ENCODE results near the gene DOK3. TPM values are rescaled to one million over a fixed set of nuclear protein-coding genes. Genes with fewer than 3 reads are reported as not detected.

Gene DOK3
- polyA plus RNA-seq, 1 experiment = 0.50 TPM

DNA sequence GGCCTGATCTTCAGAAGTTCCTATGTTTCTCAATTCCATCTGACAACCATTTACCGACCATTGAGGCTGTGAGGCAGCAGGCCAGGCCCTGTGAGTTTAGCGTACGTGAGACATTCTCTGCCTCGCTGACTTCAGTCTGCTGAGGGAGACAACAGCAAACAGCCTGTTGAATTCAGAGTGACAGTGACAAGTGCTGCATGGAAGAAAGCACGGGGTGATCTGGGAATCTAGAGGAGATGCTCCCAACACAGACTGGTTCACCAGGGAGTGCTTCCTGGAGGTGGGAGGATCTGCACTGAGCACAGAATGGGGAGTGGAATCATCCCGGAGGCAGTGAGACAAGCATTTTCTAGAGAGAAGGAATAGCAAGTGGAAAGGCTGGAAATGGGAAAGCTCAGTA, 17.2 kb upstream of the DOK3 start:
- Histone ChIP-seq H3K9me3 (ENCODE audit: control insufficient read depth, insufficient read depth, low read length) (no peaks in the 10 kb centered on the region; the same call in 1 of the 2 replicates), H3K4me3 (ENCODE audit: low read depth, low read length) (no peak overlapping the region), H3K27ac (ENCODE audit: low read depth, low read length) (no peak overlapping the region), H3K27me3 (ENCODE audit: control insufficient read depth, insufficient read depth, low read length) (no peaks in the 10 kb centered on the region)
- no peak for DNase-seq (ENCODE audit: low read depth, low spot score)
- ChIA-PET CTCF (no interaction called here), POLR2A (interaction anchor here (1.1 kb wide), 1 partner anchor 9 kb away, joined by 3 read pairs; no protein-coding TSS in a partner anchor)
- TF ChIP-seq, protein P1, sequence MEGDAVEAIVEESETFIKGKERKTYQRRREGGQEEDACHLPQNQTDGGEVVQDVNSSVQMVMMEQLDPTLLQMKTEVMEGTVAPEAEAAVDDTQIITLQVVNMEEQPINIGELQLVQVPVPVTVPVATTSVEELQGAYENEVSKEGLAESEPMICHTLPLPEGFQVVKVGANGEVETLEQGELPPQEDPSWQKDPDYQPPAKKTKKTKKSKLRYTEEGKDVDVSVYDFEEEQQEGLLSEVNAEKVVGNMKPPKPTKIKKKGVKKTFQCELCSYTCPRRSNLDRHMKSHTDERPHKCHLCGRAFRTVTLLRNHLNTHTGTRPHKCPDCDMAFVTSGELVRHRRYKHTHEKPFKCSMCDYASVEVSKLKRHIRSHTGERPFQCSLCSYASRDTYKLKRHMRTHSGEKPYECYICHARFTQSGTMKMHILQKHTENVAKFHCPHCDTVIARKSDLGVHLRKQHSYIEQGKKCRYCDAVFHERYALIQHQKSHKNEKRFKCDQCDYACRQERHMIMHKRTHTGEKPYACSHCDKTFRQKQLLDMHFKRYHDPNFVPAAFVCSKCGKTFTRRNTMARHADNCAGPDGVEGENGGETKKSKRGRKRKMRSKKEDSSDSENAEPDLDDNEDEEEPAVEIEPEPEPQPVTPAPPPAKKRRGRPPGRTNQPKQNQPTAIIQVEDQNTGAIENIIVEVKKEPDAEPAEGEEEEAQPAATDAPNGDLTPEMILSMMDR (IDR thresholded peaks at IDR 0.05; ENCODE audit: low read depth, low read length) = no peak

DNA sequence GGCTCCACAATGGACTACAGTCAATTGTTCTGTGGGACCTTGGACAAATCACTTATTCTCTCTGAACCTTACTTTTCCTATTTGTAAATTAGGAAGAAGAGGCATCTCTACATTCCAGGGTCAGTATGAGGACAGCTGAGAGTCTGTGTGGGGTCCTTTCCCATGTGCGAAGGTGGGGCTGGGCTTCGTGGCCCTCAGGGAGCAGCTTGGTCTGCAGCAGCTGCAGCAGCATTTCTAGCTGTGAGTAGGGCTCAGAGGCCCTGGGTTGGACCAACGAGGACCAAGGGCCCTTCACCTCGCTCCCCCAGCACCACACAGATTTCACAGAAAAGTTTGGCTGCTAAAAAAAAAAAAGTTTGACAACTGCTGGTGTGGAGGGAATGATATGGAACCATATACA, 16.6 kb upstream of the DOK3 start:
- TF ChIP-seq, protein P1 (IDR thresholded peaks at IDR 0.05; ENCODE audit: low read depth, low read length) = no peak
- H3K27ac ChIP-seq (ENCODE audit: low read depth, low read length) = no peak overlapping the region
- no peak for DNase-seq (ENCODE audit: low read depth, low spot score)
- no peak overlapping the region for H3K4me3 ChIP-seq (ENCODE audit: low read depth, low read length)
- no peaks in the 10 kb centered on the region; the same call in 1 of the 2 replicates for H3K9me3 ChIP-seq (ENCODE audit: control insufficient read depth, insufficient read depth, low read length)
- no peaks in the 10 kb centered on the region for H3K27me3 ChIP-seq (ENCODE audit: control insufficient read depth, insufficient read depth, low read length)
- ChIA-PET CTCF (no interaction called here), POLR2A (interaction anchor here (1.1 kb wide), 1 partner anchor 9 kb away, joined by 3 read pairs; no protein-coding TSS in a partner anchor)

DNA sequence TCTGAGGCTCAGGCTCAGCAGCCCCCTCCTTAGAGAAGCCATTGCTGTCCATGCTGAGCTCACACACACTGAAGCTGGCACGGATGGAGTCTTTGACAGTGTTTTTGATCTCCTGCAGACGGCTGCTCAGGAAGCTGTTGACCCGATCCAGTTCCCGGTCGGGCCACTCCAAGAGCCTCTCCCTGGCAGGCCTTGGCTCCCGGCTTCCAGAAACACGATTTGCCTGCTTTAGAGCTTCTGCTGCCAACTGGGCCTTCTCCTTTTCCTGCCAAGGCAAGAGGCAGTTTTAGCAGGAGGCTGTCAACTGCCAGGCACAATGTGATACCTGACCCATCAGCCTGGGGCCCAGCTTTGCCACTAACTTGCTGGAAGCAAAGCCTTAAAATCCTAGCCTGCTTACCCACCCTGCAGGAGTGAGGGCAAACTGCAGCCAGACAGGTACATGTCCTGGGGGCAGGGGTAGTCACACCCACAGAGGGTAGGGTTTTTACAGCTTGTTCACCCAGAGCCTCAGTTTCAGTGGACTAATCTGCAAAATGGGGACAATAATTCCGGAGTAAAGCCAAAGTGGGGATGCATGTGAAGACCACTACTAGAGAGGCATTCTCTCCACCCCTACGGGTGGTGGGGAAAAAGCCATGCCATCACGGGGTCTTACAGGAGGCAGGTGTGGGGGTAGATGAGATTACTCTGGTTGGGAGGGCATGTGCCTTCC, 15.5 kb upstream of the DOK3 start:
- Histone ChIP-seq H3K27me3 (ENCODE audit: control insufficient read depth, insufficient read depth, low read length) (no peaks in the 10 kb centered on the region), H3K4me3 (ENCODE audit: low read depth, low read length) (no peak overlapping the region), H3K9me3 (ENCODE audit: control insufficient read depth, insufficient read depth, low read length) (no peaks in the 10 kb centered on the region; the same call in 1 of the 2 replicates), H3K27ac (ENCODE audit: low read depth, low read length) (no peak overlapping the region)
- POLR2A ChIA-PET = no interaction called here
- CTCF ChIA-PET = interaction anchor here (0.6 to 1.1 kb wide), 2 partner anchors 18 to 24 kb away, joined by 4 to 6 read pairs; no protein-coding TSS in a partner anchor
- no peak for DNase-seq (ENCODE audit: low read depth, low spot score)
- TF ChIP-seq, protein P1 (IDR thresholded peaks at IDR 0.05; ENCODE audit: low read depth, low read length) = no peak

DNA sequence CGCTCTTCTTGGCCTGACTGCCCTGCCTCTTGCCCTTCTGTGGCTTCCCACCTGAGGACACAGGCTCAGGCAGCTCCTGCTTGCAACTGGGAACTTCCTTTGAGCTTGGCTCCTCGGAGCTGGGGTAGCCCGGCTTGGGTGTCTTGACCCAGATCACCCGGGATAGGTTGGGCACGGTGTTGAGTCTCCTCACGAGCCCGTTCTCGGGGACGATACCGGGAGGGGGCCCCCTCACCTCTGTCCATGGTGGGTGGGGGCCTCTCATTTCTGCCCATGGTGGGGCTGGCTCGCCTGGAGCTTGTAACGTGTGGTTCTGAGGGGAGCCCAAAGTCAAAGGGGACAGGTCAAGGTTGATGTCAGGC, 14.9 kb upstream of the DOK3 start:
- POLR2A ChIA-PET = no interaction called here
- Histone ChIP-seq H3K27me3 (ENCODE audit: control insufficient read depth, insufficient read depth, low read length) (no peaks in the 10 kb centered on the region), H3K9me3 (ENCODE audit: control insufficient read depth, insufficient read depth, low read length) (no peaks in the 10 kb centered on the region; the same call in 1 of the 2 replicates), H3K4me3 (ENCODE audit: low read depth, low read length) (no peak overlapping the region), H3K27ac (ENCODE audit: low read depth, low read length) (no peak overlapping the region)
- CTCF ChIA-PET = interaction anchor here (1.1 kb wide), 1 partner anchor 23 kb away, joined by 4 read pairs; no protein-coding TSS in a partner anchor
- no peak for DNase-seq (ENCODE audit: low read depth, low spot score)
- TF ChIP-seq, protein P1 (IDR thresholded peaks at IDR 0.05; ENCODE audit: low read depth, low read length) = no peak

Data from AG04450 (cell line).